Esophagus muscularis mucosa (tissue), 4 donors: ENCODE data around the gene TAS2R41. TPM values are rescaled to one million over a fixed set of nuclear protein-coding genes. Genes with fewer than 3 reads are reported as not detected.

Experiments used
- DNase-seq: peaks from one replicate; pipeline ENCODE4 v3.0.0-alpha.2; 2017; ENCODE audit errors: extremely low spot score
- H3K27ac ChIP-seq, 4 donors: fragments of 200-600 bp; sonication (generic); replicated peaks in 1 of 4; 1 replicate in 3 of 4; 2 replicates in 1 of 4; pipeline ENCODE4 v1.5.1; 2016 to 2019; ENCODE audit warnings: mild to moderate bottlenecking in 1 of 4
- H3K27me3 ChIP-seq, 4 donors: fragments of 200-600 bp; sonication (generic); one replicate each; pipeline versions ENCODE4 v1.5.1 to v1.6.0; 2016 to 2019
- H3K36me3 ChIP-seq, 4 donors: fragments of 200-600 bp; sonication (generic); one replicate each; pipeline ENCODE4 v1.5.1; 2016 to 2019
- H3K4me1 ChIP-seq, 4 donors: fragments of 200-600 bp; sonication (generic); one replicate each; pipeline ENCODE4 v1.5.1; 2016 to 2019
- H3K4me3 ChIP-seq, 4 donors: fragments of 200-600 bp; sonication (generic); 1 replicate in 2 of 4; 2 replicates in 2 of 4; pipeline ENCODE4 v1.5.1; 2016 to 2019; ENCODE audit warnings: mild to moderate bottlenecking in 4 of 4, moderate library complexity in 1 of 4
- H3K9me3 ChIP-seq, 4 donors: fragments of 200-600 bp; sonication (generic); 1 replicate in 3 of 4; 2 replicates in 1 of 4; pipeline ENCODE4 v1.5.1; 2016 to 2019
- EP300 ChIP-seq: sonication (generic); formaldehyde crosslinking; IDR thresholded peaks from one replicate; pipeline ENCODE4 v1.6.1; 2017; ENCODE audit warnings: antibody characterized with exemption
- POLR2A ChIP-seq: fragments of 450-650 bp; IDR thresholded peaks from one replicate; pipeline ENCODE4 v1.6.1; 2017; ENCODE audit warnings: antibody characterized with exemption, moderate library complexity, mild to moderate bottlenecking, low read depth
- POLR2AphosphoS5 ChIP-seq, 2 donors: sonication (generic); formaldehyde crosslinking; IDR thresholded peaks; one replicate each; pipeline ENCODE4 v1.6.1; 2017; ENCODE audit warnings: antibody characterized with exemption in 2 of 2
- WGBS: methylation state at CpG from one replicate; pipeline ENCODE4 v1.1.5; 2018; 5-methylcytosine and 5-hydroxymethylcytosine counted together
- intact Hi-C: fragments of 100-400 bp; cut with DNase I; formaldehyde crosslinking; loops from one replicate; pipeline ENCODE4 v1.15.1; 2023
- total RNA-seq, 4 donors: library from RNA; depleted of rRNA; stranded (reverse); fragments of >200 nt; gene quantifications; one replicate each; pipeline versions ENCODE4 v1.1.0 to v1.2.1, GENCODE V29; 2016
- TF ChIP-seq, protein P1 (sequence below), 3 experiments: fragments of 200-600 bp in 2 of 3; fragments of 450-650 bp in 1 of 3; sonication (generic) in 2 of 3; IDR thresholded peaks; one replicate each; pipeline ENCODE4 v1.5.1; 2017 to 2019; ENCODE audit warnings: antibody characterized with exemption in 3 of 3, mild to moderate bottlenecking in 2 of 3, moderate library complexity in 1 of 3

TAS2R41 gene
- total RNA-seq, 4 donors from 2014 or later: 0.66 TPM; not detected in 3

- no peaks in the 10 kb centered on the region for H3K27me3 ChIP-seq
- TF ChIP-seq, protein P1, sequence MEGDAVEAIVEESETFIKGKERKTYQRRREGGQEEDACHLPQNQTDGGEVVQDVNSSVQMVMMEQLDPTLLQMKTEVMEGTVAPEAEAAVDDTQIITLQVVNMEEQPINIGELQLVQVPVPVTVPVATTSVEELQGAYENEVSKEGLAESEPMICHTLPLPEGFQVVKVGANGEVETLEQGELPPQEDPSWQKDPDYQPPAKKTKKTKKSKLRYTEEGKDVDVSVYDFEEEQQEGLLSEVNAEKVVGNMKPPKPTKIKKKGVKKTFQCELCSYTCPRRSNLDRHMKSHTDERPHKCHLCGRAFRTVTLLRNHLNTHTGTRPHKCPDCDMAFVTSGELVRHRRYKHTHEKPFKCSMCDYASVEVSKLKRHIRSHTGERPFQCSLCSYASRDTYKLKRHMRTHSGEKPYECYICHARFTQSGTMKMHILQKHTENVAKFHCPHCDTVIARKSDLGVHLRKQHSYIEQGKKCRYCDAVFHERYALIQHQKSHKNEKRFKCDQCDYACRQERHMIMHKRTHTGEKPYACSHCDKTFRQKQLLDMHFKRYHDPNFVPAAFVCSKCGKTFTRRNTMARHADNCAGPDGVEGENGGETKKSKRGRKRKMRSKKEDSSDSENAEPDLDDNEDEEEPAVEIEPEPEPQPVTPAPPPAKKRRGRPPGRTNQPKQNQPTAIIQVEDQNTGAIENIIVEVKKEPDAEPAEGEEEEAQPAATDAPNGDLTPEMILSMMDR (IDR thresholded peaks at IDR 0.05): no peak
- no peak for TF ChIP-seq POLR2AphosphoS5 (IDR thresholded peaks at IDR 0.05)
- TF ChIP-seq EP300: no peak
- no peak for TF ChIP-seq POLR2A
- H3K4me3 ChIP-seq: no peak overlapping the region
- 76% methylated on average over 9 of the region's 9 CpGs for WGBS
- no peaks in the 10 kb centered on the region for H3K4me1 ChIP-seq
- no peaks in the 10 kb centered on the region for H3K36me3 ChIP-seq
- intact Hi-C loops: no loop called here
- no peak for DNase-seq
- H3K9me3 ChIP-seq: no peaks in the 10 kb centered on the region
- H3K27ac ChIP-seq: no peak overlapping the region
These were observed 43.0 kb upstream of the TAS2R41 start for GRCh38 chr7:143434660-143435059.

DNA sequence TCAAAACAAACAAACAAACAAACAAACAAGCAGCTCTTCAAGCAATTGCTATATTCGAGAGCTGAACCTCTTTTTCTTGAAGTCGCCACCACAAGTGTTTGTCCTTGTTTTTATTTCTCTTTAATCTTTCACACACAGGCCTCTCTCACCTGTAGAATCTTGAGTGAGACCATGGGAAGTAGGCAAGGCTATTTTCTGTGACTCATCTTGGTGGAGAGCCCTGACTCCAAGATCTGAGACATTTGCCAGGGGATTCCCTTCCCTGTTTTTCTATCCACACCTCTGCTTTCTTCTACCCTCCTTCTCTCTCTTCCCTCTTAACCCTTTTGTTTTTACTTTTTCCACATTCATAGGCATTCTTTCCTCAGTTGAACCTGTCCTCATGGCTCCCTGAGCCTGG, 42.4 kb upstream of the TAS2R41 start:
- Histone ChIP-seq H3K4me3 (no peak overlapping the region), H3K36me3 (no peaks in the 10 kb centered on the region), H3K4me1 (no peaks in the 10 kb centered on the region), H3K27me3 (no peaks in the 10 kb centered on the region), H3K9me3 (no peaks in the 10 kb centered on the region), H3K27ac (no peak overlapping the region)
- WGBS: 93% methylated on average over 2 of the region's 2 CpGs
- TF ChIP-seq EP300 (no peak), POLR2AphosphoS5 (IDR thresholded peaks at IDR 0.05) (no peak), POLR2A (no peak)
- TF ChIP-seq, protein P1 (IDR thresholded peaks at IDR 0.05): no peak
- DNase-seq: no peak
- intact Hi-C loops: no loop called here

DNA sequence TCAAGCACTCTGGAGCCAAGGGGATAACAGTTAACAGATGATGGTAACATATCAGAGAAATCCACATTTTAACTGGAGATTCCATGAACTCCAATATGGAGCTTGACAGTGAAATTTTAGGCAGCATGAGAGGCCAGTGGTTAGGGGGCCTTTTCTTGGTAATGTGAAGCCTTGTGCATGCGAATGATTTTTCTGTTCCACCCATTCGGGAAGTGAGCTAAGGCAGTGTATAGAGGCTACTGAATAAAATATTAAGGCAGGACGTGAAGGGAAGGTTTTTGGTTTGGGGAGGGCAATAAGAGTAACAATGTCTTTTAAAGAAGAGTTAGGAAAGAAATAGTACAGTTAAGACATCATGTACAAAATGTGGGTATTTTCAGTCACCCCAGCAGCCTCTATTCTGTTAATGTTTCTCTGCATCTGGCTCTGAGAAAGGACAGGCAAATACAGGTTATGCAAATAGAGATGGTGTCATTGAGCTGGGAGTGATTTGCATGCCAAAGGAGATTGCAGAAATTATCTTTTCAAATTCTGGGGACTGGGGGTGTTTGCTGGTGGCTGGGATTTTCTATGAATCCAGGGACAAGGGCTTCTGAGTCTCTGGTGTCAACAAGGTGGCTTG, 41.2 kb upstream of the TAS2R41 start:
- no peak overlapping the region for H3K27ac ChIP-seq
- DNase-seq: no peak
- intact Hi-C loops: no loop called here
- H3K27me3 ChIP-seq: no peaks in the 10 kb centered on the region
- no peak overlapping the region for H3K4me3 ChIP-seq
- H3K4me1 ChIP-seq: no peaks in the 10 kb centered on the region
- no peaks in the 10 kb centered on the region for H3K9me3 ChIP-seq
- H3K36me3 ChIP-seq: no peaks in the 10 kb centered on the region
- 85% methylated on average over 3 of the region's 3 CpGs for WGBS
- no peak for TF ChIP-seq POLR2A
- TF ChIP-seq, protein P1 (IDR thresholded peaks at IDR 0.05): no peak
- TF ChIP-seq EP300: no peak
- TF ChIP-seq POLR2AphosphoS5 (IDR thresholded peaks at IDR 0.05): no peak

DNA sequence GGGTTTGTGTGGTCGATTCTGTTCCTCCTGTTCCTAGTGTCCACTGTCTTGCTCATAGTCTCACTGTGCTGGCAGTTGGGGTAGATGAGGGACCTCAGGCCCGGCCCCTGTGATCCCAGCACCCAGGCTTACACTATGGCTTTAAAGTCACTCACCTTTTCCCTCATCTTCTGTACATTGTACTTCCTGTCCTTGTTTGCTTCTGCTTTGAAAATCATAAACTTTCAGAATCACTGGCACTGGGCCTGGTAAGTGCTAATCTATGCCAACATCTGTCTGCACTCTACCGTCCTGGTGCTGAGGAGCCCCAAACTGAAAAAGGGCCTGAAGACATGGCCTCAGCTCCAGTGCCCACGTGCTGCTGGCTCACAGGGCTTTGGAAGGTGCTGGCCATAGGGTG, 40.1 kb upstream of the TAS2R41 start:
- no peaks in the 10 kb centered on the region for H3K36me3 ChIP-seq
- no peaks in the 10 kb centered on the region for H3K27me3 ChIP-seq
- intact Hi-C loops: no loop called here
- DNase-seq: no peak
- no peak overlapping the region for H3K4me3 ChIP-seq
- TF ChIP-seq POLR2A: no peak
- TF ChIP-seq, protein P1 (IDR thresholded peaks at IDR 0.05): no peak
- TF ChIP-seq POLR2AphosphoS5 (IDR thresholded peaks at IDR 0.05): no peak
- no peak for TF ChIP-seq EP300
- 64% methylated on average over 4 of the region's 4 CpGs for WGBS
- H3K27ac ChIP-seq: no peak overlapping the region
- H3K9me3 ChIP-seq: no peaks in the 10 kb centered on the region
- H3K4me1 ChIP-seq: no peaks in the 10 kb centered on the region

- Histone ChIP-seq H3K4me3 (no peak overlapping the region), H3K27ac (no peak overlapping the region), H3K4me1 (no peaks in the 10 kb centered on the region), H3K36me3 (no peaks in the 10 kb centered on the region), H3K27me3 (no peaks in the 10 kb centered on the region), H3K9me3 (no peaks in the 10 kb centered on the region)
- intact Hi-C loops: no loop called here
- TF ChIP-seq, protein P1 (IDR thresholded peaks at IDR 0.05): no peak
- no peak for TF ChIP-seq POLR2AphosphoS5 (IDR thresholded peaks at IDR 0.05)
- no peak for TF ChIP-seq POLR2A
- TF ChIP-seq EP300: no peak
- 94% methylated on average over 2 of the region's 2 CpGs for WGBS
- no peak for DNase-seq
These were observed 37.8 kb upstream of the TAS2R41 start for GRCh38 chr7:143439866-143440265.
